HG02623 (cell line): Measurements from ENCODE around the gene HNRNPUL2.

Source experiments
- ATAC-seq: cut with Tn5 transposase; IDR thresholded peaks from one replicate; pipeline ENCODE4 v1.9.1; 2021; ENCODE audit warnings: moderate library complexity; ENCODE audit not compliant: unreplicated experiment

Gene HNRNPUL2

DNA sequence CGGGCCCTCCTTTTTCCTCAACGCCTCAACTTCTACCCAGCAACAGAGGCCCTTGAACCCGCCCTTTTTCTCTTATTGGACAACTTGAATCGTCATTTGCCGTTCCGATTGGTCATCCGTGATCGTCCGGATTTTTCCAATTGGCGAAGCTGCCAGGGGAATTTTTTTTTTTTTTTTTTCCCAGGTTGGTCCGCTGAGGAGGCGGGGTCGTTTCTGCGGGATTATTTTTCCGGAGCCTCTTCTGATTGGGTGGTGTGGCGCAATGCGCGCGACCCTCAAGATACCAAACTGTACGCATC, 564 bp upstream of the HNRNPUL2 start:
- peak; percentile 45 for ATAC-seq

DNA sequence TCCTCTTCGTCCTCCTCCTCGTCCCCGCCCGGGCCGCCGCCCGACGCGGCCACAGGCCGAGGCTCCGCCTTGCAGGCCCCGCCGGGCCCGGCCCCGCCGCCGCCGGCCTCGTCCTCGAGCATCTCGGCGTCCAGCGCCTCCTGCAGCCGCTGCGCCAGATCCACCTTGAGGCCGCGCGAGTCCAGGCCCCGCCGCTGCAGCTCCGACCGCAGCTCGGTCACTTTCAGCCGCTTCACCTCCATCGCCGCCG, 417 bp downstream of the HNRNPUL2 start:
- peak; percentile 2 for ATAC-seq

DNA sequence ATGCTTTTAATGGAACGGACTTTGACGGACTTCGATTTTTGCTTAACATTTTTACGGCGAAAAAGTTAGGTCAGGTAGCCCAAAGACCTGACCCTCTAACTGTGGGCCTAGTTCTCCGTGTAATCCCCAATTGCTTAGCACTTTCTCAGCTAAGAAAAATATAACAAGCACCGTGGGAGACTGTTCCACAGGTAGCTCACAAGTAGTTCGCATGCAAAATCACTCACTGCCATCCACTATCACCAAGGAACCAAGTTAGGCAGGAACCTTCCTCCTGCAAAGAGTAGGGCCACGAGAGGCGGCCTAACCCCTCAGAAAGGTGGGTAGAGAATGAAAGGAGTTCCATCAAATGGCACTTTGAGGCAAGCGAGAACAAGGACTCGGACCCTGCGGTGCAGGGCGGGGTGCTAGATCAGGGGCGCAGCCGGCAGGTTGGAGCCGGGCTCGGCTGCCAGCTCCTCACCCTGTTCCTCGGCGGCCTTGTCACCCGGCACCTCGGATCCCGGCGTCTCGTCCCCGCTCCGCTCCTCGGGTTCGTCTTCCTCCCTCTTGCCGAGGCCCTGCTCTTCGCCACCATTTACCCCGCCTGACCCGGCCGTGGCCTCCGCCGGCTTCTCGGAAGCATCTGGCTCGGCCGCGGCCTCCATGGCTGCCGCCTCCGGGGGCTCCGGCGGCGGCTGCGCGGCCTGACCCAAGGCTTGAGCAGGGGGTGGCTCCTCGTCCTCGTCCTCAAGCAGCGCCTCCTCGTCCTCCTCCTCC, 922 bp downstream of the HNRNPUL2 start:
- no peak for ATAC-seq

DNA sequence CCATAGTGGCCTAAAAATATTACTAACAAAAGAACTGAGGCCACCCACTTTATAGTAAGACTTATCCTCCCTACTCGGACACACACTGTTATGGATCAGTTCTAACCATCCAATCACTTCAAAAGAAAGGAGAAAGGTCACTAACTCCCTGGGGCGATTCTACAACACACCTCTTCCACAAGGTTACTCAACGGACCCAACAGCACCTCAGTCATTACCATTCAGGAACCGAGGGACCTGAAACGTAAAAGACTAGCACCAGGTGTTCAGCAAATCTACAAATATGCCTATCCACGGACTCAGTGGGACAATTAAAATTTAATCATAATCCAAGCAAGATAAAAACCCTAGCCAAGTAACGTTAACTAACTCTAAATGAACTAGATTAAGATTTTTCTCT, 1.6 kb downstream of the HNRNPUL2 start:
- ATAC-seq, result no peak

DNA sequence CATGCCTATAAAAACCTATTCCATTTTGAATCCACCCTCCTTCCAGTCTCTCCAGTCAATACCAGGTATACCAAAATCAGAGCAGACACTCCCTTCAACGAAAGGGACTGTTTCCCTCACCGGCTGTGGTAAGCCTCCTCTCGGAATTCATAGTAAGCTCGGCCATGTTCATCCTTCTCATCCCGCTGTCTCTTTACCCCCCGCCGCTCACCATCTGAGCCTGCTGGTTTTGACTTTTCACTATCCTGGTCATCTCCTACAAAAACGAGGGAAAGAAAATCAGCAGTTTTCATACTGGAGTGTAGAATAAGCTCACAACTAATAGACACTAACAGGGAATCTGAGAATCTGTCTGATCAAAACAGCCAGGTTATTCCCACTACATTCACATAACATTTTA, 3.1 kb downstream of the HNRNPUL2 start:
- no peak for ATAC-seq

DNA sequence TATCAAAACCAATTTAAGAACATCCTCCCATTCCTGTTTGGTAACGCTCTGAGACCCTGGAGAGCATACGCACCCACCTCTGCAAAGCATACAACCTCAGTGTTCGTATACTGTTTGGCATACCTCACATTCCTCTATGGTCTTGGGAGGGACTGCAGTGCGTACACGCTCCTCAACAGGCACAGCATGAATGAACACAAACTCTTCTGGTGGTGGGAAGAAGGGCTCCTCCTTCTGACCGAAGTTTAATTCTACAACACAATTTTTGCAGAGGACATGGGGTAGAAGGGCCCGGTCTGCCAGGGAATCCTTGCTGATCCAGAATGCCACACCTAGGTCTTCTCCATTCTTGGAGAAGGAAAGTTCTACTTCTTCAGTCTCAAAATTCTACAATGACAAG, 5.3 kb downstream of the HNRNPUL2 start:
- ATAC-seq, result no peak

DNA sequence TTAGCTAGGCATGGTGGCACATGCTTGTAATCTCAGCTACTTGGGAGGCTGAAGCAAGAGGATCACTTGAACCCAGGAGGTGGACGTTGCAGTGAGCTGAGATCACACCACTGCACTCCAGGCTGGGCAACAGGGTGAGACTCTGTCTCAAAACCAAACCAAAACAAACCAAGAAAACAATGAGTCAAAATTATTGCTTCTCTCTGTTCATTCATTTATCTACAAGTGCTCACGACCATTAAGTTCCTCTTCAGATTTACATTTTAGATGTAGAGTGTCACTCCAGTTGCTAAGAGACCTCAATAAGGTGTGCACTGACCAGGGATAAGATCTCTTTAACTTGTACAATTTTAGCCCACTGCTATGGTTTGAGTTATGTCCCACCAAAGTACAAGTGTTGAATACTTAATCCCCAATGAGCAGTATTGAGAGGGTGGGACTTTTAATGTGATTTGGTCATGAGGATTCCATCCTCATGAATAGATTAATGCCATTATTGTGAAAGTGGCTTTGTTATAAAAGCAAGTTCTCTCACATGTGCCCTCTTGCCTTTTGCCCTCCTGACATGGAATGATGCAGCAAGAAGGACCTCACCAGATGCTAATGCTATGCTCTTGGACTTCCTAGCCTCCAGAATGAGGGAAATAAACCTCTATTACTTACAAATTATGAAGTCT, 7.8 kb downstream of the HNRNPUL2 start:
- ATAC-seq, result no peak

DNA sequence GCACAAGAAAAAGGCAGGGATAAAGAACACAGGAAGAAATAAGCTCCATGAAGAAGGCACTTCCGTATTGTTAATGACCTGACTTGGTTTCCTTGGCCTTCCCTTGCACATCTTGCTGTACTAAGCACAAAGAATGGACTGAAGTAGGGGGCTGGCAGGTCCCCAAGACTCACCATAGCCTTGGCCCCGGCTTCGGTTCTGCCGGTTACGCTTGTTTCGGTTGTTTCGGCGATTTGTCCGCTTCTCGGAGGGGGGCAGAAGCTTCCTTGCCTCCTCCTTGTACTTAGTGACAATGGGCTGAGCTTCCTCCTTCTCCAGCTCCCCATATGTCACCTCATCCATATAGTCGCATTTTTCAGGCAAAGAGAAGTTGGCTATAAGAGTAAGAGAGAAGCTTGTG, 10.4 kb downstream of the HNRNPUL2 start:
- no peak for ATAC-seq

DNA sequence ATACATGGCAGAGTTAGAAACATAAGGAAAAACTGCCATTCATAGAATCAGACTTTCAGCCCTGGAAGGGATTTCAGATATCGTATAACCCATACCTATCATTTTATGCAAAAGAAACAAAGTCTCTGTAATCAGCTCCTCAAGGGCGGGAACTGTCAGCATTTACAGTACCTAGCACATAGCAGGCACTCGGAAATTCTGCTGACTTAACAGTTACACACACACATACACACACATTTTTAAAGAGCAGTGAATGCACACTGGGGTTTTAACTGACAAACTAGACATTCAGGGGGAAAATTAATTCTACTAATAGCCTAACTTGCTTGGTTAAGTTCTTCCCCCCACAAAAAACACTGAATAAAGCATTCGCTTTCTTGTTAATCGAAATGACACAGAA, 11.1 kb downstream of the HNRNPUL2 start:
- ATAC-seq, result no peak

DNA sequence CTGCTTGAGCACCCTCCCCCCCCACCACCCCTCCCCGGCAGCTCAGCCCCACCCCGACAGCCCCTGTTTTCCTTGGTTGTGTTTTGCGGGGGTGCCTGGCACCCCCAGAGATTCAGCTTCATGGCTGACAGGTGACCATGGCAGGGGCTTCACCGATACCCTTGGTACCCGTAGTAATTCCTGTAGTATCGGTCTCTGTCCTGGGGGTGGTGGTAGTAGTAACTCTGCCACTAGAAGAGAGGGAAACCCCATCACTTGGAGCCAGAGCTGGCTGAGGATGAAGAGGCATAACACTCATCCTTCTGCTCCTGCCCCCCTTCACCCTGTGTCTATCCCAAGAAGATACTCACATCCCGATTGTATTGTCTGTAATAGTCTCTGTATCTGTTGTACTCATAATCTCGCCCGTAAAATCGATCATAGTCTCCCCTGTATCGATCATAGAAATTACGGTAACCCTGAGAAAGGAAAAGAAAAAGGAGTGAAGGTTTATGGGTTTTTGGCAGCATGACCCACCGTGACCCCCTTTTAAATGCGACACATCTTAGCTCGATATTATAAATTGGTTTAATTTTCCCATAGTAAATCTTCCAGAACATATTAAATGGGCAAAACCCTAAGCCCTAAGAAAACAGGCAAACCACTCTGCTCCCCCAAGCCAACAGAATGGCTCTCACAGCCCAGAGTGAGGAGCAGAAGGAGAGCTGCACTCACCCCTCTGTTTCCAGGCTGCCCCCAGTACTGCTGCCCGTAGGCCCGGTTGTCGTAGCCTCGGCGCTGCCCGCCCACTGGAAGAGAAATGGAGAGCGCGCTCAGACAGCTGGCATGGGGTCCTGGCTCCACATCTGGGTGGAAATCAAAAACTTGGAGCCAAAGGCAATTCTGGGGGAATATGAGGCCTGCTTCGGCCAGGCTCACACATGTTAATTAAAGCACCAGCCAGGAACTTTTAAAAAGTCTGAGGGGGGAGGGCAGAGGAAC, 11.8 kb downstream of the HNRNPUL2 start:
- no peak for ATAC-seq

DNA sequence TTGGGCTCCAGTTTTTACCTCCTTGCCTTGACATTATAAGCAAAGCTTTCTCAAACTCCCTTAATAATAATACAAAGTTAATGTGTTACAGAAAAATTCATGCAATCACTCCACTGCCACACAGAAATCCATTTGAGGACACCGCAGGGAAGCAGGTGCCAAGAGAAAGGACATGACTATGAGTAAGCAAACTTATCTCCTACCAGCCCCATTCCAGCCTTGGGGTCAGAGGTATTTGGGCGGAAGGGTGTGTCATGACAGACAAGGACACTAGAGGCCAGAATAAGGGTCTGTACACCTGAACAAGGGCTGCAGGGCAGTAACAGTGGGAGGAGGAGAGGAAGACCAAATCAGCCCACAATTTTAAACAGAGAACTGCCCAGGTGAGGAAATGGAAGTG, 13.9 kb downstream of the HNRNPUL2 start:
- ATAC-seq, result no peak

DNA sequence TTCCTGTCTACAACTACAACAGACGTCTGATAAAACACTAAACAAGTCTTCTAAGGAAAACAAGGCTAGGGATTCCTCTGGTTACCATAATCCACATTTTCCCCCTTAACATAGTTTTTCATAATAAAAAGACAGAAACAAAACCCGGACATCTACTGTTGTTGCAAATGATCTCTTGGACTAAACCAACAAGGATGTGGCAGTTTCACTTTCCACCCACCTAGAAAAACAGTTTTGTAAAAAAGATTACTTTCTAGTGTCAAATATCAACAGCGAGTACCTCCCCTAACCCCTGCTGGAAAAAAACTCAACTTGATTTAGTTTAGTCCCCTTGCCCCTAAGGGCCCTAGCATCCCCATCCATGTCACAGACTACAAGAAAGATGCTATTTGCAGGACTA, 14.4 kb downstream of the HNRNPUL2 start:
- ATAC-seq, result no peak

DNA sequence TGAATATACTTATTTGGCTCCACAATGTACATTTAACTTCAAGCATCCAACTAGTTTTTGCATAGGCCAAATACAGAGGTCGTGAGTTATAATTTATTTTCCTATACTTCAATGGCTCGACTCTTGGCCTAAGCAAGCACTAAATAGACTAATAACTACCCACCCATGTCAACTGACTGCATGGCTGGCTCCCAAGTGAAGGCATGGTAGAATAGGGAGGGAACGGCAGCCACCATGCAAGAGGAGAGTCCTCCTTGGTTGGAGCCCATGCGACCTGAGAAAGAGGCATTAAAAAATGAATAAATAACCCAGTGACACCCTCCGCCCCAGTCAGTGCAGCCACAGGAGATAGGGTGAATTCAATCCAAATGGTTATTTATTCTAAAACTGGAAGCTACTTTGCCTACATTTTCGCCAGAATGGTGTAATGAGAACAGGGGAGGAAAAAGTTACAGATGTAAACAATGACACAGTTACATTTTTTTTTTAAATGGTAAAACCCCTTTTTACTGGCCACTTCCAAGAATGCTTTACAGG, 14.9 kb downstream of the HNRNPUL2 start:
- no peak for ATAC-seq

DNA sequence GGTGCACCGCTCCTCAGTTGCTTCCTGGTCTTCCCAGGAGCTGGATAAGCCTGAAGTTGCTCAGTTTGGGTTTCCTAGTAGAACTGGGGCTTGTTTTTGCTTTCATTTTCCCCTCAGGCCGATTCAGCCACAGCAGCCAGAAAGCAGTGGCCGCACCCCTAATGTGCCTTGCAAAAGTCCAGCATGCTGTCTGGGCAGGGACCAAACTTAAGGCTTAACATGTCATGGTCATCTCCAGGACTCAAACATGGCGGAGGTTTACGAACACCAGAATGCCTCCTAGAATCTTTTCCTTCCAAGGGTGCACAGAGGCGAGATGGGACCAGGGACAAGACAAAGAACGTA, 17.3 kb downstream of the HNRNPUL2 start:
- ATAC-seq, result no peak

DNA sequence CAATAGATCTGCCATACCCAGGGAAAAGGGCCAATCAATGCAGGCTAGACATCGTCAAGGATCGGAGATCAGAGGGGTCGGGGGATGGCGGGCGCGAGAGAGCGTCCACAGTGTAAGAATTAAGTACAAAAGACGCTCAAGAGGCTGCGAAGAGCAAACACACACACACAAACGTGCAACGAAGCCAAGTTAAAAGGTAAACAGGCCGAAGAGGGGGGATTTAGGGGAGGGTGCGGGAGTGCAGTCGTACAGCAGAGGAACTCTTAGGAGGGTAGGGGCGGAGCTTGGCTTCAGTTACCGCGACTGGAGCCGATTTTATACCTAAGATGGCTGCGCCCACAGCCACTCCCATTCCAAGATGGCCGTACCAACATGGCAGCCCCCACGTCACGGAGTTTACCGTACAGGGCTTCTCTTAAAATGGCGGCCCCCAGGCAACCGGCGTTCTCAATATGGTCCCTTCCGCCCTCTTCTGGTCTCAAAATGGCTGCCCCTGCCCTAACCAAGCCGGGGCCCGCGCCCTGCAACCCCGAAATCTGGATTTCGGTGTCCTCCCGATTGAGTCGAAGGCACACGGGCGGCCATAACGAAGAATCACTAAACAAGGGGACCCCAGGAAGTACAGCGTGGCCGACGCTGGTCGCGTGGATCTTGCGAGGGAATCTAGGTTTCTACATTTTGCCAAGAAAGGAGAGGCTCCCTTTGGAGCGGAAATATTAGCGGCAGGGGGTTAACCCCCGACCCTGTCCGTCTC, 17.8 kb downstream of the HNRNPUL2 start:
- ATAC-seq, result peak; percentile 61

DNA sequence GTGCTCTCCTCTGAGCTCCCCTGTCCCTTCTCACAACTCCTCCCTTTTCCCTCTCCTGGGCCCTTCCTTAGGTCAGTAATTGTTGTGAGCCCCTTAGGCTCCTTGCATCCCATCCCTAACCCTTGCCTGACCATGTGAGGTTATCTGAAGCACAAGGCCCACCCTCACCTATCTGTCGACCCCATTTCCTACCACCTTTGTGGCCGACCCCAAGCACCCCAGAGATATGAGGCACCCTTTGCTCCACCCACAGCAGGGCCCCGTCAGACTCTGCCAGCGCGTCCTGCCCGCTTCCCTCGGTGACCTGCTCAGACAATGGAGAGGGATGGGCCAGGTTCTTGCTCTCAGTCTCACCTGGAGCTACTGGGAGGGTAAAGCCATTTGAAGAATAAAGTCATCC, 18.5 kb downstream of the HNRNPUL2 start:
- ATAC-seq, result no peak

DNA sequence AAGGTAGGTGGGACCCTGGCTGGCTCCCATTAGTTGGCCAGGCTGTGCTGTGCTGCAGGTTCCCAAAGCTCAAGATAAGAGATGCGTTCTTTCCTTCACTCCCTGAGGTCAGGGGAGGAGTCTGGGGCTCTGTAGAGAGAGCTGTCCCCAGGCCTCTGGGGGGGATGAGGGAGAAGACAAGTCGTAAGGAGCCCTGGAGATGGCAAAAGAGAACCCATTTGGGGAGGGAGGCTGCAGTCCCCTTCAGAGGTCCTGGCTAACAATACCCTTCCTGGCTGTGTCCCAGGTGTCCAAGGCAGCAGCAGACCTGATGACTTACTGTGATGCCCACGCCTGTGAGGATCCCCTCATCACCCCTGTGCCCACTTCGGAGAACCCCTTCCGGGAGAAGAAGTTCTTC, 18.9 kb downstream of the HNRNPUL2 start:
- no peak for ATAC-seq

DNA sequence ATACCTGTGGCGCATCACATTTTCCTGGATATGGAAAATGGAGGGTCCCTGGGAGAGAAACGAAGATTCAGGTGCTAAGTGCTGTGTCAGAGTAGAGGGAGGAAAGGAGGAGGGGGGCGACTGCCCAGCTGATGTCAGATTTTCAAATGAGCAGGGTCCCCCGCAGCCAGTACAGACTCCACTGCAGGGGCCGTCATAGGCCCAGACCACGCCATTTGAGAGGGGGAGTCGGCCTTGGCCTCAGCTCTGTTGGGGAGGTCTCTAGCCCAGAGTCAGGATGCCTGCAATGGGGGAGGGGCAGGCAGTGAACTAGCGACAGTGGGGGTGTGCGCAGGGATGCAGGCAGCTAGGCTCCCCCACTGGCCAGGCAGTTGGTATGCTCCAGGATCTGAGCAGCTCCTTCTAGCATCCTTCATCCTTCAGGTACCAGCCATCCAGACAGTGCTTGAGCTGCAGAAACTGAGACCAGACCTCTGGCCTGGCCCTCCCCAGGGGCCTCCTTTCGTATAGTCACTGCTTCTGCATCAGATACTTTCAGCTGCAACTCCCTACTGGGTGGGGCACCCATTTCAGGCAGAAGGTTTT, 19.9 kb downstream of the HNRNPUL2 start, which contains the start of the genes BSCL2 and GNG3:
Gene BSCL2 (minus strand): TSS at position 148 of the 585 bp plus-strand sequence. CDS start 229 bp downstream, outside the sequence.
Gene GNG3 (plus strand): TSS at position 400 of the 585 bp plus-strand sequence. CDS start 620 bp downstream, outside the sequence.
- no peak for ATAC-seq

DNA sequence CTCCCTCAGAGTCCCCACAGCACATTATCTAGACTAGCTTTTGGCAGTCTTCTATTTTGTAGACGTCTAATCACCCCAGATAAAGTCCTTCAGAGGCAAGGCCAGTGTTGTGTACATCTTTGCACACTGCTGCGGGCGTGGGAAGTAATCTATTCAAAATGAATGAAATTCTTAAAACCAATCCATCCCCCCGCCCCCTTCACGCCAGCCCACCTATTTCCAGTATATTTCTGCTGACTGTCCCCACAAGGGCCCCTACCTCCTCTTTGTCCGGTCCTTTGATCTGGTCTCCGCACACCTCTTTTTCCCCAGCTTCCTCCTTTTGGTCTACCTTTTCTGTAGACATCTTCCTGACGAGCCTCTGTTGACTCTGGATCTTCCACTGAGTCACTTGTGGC, 20.4 kb downstream of the HNRNPUL2 start:
- no peak for ATAC-seq
